Putamen (tissue), 1 donor: ENCODE results near the gene CDK6.

ENCODE experiments used
- DNase-seq: peaks from one replicate; pipeline ENCODE4 v3.0.0-alpha.2; 2016; ENCODE audit warnings: low spot score

The CDK6 gene

GRCh38 chr7:92826258-92826938 lies 10.0 kb downstream of the CDK6 start:
- no peak for DNase-seq

- DNase-seq, result no peak
These were observed 11.4 kb downstream of the CDK6 start for GRCh38 chr7:92824901-92825480.

- no peak for DNase-seq
These were observed 11.9 kb downstream of the CDK6 start for GRCh38 chr7:92824450-92824849.

GRCh38 chr7:92823042-92823441 lies 13.3 kb downstream of the CDK6 start:
- no peak for DNase-seq

GRCh38 chr7:92820191-92820590 lies 16.2 kb downstream of the CDK6 start:
- DNase-seq, result no peak

GRCh38 chr7:92817398-92817797 lies 19.0 kb downstream of the CDK6 start:
- DNase-seq, result no peak

- DNase-seq, result no peak
These were observed 21.0 kb downstream of the CDK6 start for GRCh38 chr7:92815412-92815811.

- no peak for DNase-seq
These were observed 22.9 kb downstream of the CDK6 start for GRCh38 chr7:92813390-92814024.

- DNase-seq, result no peak
These were observed 25.2 kb downstream of the CDK6 start for GRCh38 chr7:92811158-92811557.

- peak; percentile 35 for DNase-seq
These were observed 26.4 kb downstream of the CDK6 start for GRCh38 chr7:92809760-92810573.

GRCh38 chr7:92809397-92809759 lies 27.0 kb downstream of the CDK6 start:
- no peak for DNase-seq

- no peak for DNase-seq
These were observed 27.7 kb downstream of the CDK6 start for GRCh38 chr7:92808635-92809034.

- no peak for DNase-seq
These were observed 28.4 kb downstream of the CDK6 start for GRCh38 chr7:92808006-92808405.

GRCh38 chr7:92806496-92806895 lies 29.9 kb downstream of the CDK6 start:
- no peak for DNase-seq

- no peak for DNase-seq
These were observed 34.0 kb downstream of the CDK6 start for GRCh38 chr7:92802406-92802805.

- no peak for DNase-seq
These were observed 36.7 kb downstream of the CDK6 start for GRCh38 chr7:92799446-92800211.

- DNase-seq, result no peak
These were observed 37.7 kb downstream of the CDK6 start for GRCh38 chr7:92798517-92799249.

- DNase-seq, result no peak
These were observed 38.7 kb downstream of the CDK6 start for GRCh38 chr7:92797693-92798092.

- DNase-seq, result no peak
These were observed 39.1 kb downstream of the CDK6 start for GRCh38 chr7:92797284-92797683.

- no peak for DNase-seq
These were observed 41.5 kb downstream of the CDK6 start for GRCh38 chr7:92794831-92795230.

GRCh38 chr7:92794391-92794790 lies 42.0 kb downstream of the CDK6 start:
- no peak for DNase-seq
